NT2/D1 (cell line): ENCODE results near the gene NVL.

Source experiments
- DNase-seq: peaks from one replicate; pipeline ENCODE4 v3.0.0-alpha.2; 2011; ENCODE audit warnings: low read depth, low spot score
- H3K27me3 ChIP-seq: 2 replicates; pipeline ENCODE4 v1.6.0; 2011; ENCODE audit warnings: mild to moderate bottlenecking; ENCODE audit not compliant: insufficient read length, insufficient read depth
- H3K36me3 ChIP-seq: 2 replicates; pipeline ENCODE4 v1.6.1; 2011; ENCODE audit warnings: mild to moderate bottlenecking, low read length, mixed read lengths; ENCODE audit not compliant: insufficient read depth, insufficient read length
- H3K4me1 ChIP-seq: 2 replicates; pipeline ENCODE4 v1.5.1; 2011; ENCODE audit not compliant: insufficient read depth, insufficient read length
- H3K4me3 ChIP-seq: 2 replicates; pipeline ENCODE4 v1.5.1; 2011; ENCODE audit warnings: low read depth; ENCODE audit not compliant: insufficient read length
- H3K9ac ChIP-seq: 2 replicates; pipeline ENCODE4 v1.6.0; 2011; ENCODE audit warnings: low read depth; ENCODE audit not compliant: insufficient read length
- H3K9me3 ChIP-seq: 2 replicates; pipeline ENCODE4 v1.5.1; 2011; ENCODE audit warnings: mild to moderate bottlenecking, low read length; ENCODE audit not compliant: insufficient read depth
- SUZ12 ChIP-seq: IDR thresholded peaks from 2 replicates; pipeline ENCODE4 v1.6.1; 2011; ENCODE audit not compliant: insufficient read length, insufficient read depth; ENCODE audit errors: extremely low read depth
- YY1 ChIP-seq: IDR thresholded peaks from 2 replicates; pipeline ENCODE4 v1.6.1; 2011; ENCODE audit not compliant: insufficient read length, insufficient read depth
- ZNF274 ChIP-seq: IDR thresholded peaks from 2 replicates; pipeline ENCODE4 v1.6.1; 2011; ENCODE audit warnings: mild to moderate bottlenecking, low read depth, low read length

The NVL gene

DNA sequence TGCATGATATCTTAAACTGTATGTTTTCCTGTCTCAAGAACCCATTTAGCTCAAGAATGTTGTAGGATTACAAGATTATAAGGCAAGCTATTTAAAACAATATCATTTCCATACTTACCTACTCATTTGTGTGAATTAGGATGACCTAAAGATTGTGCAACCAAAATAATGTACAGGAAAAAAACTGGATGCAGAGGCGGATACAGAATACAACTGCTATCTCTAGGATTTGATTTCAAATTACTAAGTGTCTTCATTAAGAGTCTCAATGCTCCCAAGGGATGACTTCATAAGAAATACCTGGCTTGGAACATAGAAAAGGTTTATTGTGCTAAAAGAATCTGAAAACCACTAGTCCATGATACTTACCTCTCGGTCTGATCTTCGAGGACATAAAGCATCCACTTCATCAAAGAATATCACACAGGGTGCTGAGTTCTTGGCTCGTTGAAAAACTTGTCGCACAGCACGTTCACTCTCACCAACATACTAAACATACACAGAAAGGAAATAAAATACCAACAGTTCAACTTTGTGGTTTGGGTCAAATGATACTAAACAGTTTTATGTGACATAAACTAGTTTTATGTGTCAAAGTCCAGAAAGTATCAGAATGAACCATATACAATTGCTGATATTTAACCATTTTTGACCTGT is 54.9 kb downstream of the NVL start:
- Histone ChIP-seq H3K9ac (no peak overlapping the region), H3K4me3 (no peak overlapping the region), H3K4me1 (no peaks in the 10 kb centered on the region), H3K36me3 (peaks cover 62% of the 10 kb centered on the region), H3K27me3 (no peaks in the 10 kb centered on the region), H3K9me3 (no peaks in the 10 kb centered on the region)
- TF ChIP-seq SUZ12 (no peak), ZNF274 (no peak), YY1 (no peak)
- no peak for DNase-seq

DNA sequence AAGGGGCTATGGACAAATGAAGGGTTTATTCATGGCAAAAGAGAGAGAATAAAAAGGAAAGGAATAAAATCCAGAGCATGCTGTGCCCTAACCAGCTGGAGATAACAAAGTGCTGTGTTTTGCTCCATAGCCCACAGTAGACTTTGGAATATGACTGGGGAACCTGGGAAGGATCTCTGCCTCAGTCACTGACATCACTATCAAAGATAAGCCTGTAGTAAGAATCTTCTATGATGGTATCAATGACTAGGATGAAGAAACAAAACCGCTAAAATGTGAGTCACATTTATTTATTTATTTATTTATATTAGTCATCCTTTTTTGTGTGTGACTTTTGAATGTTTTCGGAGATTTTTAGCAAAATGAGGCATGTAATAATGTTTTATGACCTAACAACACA is 56.3 kb downstream of the NVL start:
- Histone ChIP-seq H3K36me3 (peaks cover 62% of the 10 kb centered on the region), H3K4me1 (no peaks in the 10 kb centered on the region), H3K9ac (no peak overlapping the region), H3K9me3 (no peaks in the 10 kb centered on the region), H3K27me3 (no peaks in the 10 kb centered on the region), H3K4me3 (no peak overlapping the region)
- TF ChIP-seq SUZ12, result no peak
- TF ChIP-seq ZNF274, result no peak
- TF ChIP-seq YY1, result no peak
- no peak for DNase-seq

DNA sequence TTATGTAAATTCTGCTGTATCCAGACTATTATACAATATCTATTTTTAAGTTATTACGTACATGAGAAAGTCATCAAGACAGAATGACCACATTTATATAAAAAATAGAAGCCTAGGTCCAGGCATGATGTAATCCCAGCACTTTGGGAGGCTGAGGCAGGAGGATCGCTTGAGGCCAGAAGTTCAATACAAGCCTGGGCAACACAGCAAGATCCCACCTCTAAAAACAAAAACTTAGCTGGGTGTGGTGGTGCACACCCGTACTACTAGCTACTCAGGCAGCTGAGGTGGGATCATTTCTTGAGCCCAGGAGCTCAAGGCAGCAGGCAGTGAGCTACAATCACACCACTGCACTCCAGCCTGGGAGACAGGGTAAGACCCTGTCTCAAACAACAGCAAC is 58.9 kb downstream of the NVL start:
- Histone ChIP-seq H3K4me3 (no peak overlapping the region), H3K9me3 (no peaks in the 10 kb centered on the region), H3K4me1 (no peaks in the 10 kb centered on the region), H3K36me3 (peaks cover 77% of the 10 kb centered on the region), H3K27me3 (no peaks in the 10 kb centered on the region), H3K9ac (no peak overlapping the region)
- no peak for TF ChIP-seq SUZ12
- TF ChIP-seq YY1, result no peak
- TF ChIP-seq ZNF274, result no peak
- no peak for DNase-seq

DNA sequence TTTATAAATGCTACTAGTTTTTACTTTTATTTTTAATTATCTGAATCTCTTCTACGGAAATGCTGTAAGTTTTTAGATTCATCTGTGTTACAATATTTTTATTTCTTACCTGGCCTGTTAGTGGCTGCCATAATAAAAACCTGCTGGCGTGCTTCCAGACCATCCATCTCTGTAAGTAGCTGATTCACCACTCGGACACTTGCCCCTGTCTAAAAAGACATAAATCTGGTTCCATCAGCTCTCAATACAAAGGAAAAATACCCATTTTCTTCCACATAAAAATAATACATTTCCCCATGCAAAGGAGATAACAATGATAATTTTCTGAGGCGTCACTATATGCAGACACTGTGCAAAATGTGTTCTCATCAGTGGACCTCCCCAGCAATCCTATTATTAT is 62.0 kb downstream of the NVL start:
- Histone ChIP-seq H3K9me3 (no peaks in the 10 kb centered on the region), H3K4me3 (no peak overlapping the region), H3K9ac (no peak overlapping the region), H3K4me1 (no peaks in the 10 kb centered on the region), H3K27me3 (no peaks in the 10 kb centered on the region), H3K36me3 (peaks cover 74% of the 10 kb centered on the region)
- no peak for DNase-seq
- no peak for TF ChIP-seq ZNF274
- no peak for TF ChIP-seq SUZ12
- TF ChIP-seq YY1, result no peak

DNA sequence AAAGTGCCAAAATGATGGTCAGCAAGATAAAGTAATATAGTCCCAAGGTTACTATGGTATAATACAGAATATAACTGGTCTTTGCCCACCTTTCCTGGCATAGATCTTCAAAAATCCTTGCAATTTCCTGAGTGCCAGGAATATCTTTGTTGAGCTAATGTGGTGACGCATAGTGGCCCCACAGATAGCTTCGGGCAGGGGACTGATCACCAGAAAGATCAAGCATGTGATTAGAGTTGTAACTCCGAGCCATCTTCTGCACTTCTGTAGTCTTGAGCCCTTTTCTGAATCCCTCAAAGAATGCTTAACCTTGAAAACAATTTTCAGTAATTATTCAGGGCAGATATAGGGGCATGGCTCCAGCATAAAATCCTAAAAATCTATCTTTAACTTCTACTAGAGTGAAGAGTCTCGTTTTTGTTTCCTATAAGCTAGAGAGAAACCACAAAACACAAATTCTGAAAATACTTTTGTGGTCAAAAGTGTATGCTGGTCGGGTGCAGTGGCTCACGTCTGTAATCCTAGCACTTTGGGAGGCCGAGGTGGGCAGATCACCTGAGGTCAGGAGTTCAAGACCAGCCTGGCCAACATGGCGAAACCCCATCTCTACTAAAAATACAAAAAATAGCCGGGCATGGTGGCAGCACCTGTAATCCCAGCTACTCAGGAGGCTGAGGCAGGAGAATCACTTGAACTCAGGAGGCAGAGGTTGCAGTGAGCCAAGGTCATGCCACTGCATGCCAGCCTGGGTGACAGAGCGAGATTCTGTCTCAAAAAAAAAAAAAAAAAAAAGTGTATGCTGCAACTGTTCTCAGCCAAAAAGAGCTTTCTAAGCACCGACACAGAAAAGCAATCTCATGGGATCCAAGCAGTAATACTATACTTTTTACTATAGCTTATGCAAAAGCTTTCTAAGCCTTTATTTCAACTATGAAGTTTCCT is 62.8 kb downstream of the NVL start:
- Histone ChIP-seq H3K27me3 (no peaks in the 10 kb centered on the region), H3K4me1 (no peaks in the 10 kb centered on the region), H3K9ac (no peak overlapping the region), H3K9me3 (no peaks in the 10 kb centered on the region), H3K36me3 (peaks cover 74% of the 10 kb centered on the region), H3K4me3 (no peak overlapping the region)
- no peak for DNase-seq
- no peak for TF ChIP-seq ZNF274
- no peak for TF ChIP-seq YY1
- TF ChIP-seq SUZ12, result no peak

DNA sequence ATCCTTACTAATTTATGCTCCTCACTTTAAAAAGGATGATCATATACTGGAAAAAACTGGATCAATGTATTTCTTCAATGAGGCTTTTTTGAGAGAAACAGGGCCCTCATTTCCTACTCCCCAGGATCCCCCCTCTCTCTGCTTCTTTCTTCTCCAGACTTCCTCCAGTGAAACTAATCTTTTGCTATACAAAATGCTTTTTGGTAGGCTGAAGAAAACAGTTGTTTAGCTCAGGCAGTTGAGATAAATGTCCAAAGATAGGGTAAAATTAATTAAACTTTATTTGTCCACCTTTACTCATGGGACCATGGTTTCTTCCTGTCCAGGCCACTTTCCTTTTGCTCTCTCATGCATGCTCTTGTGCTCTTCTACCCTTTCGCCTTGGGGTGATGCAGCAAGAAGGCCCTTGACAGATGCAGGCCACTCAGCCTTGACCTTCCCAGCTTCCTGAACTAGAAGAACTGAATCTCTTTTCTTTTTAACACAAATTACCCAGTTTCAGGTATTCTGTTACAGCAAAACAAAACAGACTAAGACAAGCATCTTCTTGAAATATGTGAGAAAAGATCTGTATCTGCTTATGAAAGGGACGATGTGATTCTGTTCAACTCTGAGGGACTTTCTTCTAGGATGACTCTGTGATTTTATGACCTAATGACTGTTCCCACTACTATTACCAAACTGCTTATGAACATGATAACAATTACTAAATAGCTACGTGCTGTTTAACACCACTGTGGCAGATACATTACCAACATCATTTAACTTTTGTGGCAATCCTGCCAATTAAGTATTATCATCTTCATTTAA is 63.7 kb downstream of the NVL start:
- no peak overlapping the region for H3K4me3 ChIP-seq
- no peak for DNase-seq
- H3K27me3 ChIP-seq, result no peaks in the 10 kb centered on the region
- no peak for TF ChIP-seq SUZ12
- no peak for TF ChIP-seq YY1
- no peak for TF ChIP-seq ZNF274
- H3K4me1 ChIP-seq, result no peaks in the 10 kb centered on the region
- peaks cover 71% of the 10 kb centered on the region for H3K36me3 ChIP-seq
- no peak overlapping the region for H3K9ac ChIP-seq
- no peaks in the 10 kb centered on the region for H3K9me3 ChIP-seq
